ENCODE results near the gene SLC36A2. TPM values are rescaled to one million over a fixed set of nuclear protein-coding genes. Genes with fewer than 3 reads are reported as not detected.
"Not testable (repeated sequence)": the region's sequence is repeated elsewhere in the genome, so short reads cannot be mapped to it uniquely, and the experiment has no call there.

SLC36A2 gene
- polyA plus RNA-seq = under 1 TPM; 0.10 to 0.22 (median 0.15) TPM

DNA sequence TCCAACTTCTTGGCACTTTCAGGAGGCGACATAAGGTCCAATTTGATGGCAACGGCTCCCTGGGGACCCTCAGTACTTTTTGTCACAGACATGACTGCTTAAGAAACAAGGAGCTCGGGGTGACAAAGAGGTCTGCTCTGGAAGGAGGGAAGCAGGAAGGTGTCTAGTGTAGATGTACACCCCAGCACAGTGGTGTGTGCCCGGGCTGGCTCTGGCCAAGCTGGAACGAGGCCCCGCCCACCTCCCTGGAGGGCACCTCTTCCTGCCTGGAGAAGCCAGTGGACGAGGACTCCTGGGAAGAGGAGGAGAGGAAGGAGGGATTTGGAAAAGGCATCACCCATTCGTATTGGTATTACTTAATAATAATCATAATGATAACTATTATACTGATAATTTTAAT is at the start of gene SLC36A2:
TSS of gene SLC36A2 (minus strand) at position 191 of the 400 bp plus-strand sequence. CDS start at position 92, 99 bp downstream.
- 53 to 62% (median 57%) methylated on average over 8 of the region's 8 CpGs for WGBS, 3 donors
- no peak within 1 kb of the TSS for H3K27ac ChIP-seq (ENCODE audit: low read depth, low read length)

DNA sequence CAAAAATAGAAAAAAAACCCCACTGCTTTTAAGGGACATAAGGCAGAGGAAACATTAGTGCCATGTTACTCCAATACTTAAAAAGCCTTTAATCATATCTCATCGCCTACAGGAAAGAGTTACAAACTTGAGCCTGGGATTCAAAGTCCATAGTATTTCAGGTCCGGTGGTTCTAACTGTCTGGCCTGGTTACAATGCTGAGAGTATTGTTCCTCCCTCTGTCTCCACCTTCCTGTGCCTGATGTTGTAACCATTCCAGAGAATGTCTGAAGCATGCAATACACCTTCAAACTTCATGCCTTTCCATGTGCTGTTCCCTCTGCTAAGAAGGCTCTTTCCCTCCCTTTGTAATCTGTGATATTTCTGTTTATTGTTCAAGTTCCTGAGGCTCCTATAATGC is 41.6 kb upstream of the SLC36A2 start:
- 64 to 70% (median 70%) methylated on average over 2 of the region's 2 CpGs for WGBS, 3 donors
- H3K27ac ChIP-seq (ENCODE audit: low read depth, low read length) = no peak overlapping the region

DNA sequence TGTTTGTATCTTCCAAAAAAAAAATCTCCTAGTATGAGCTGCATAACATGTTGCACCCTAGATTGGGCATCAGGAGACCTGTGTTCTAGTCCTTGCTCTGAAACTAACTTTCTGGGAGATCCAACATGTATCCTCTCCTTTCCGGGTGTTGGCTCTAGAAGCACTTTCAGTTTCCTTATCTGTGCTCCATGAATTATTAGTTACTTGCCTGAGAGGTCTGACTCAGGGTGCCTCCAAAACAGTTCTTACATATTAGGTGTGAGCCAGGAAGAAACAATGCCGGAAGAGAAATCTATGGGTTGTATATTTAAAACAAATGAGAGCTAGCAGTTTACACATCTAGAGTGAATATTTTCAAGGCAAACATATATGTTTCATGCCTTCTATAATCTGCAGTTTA is 36.7 kb upstream of the SLC36A2 start:
- WGBS, 3 donors = 49 to 63% (median 57%) methylated on average over 2 of the region's 2 CpGs
- H3K27ac ChIP-seq (ENCODE audit: low read depth, low read length) = no peak overlapping the region

- WGBS, 3 donors = 67 to 87% (median 78%) methylated on average over 8 of the region's 8 CpGs
- no peak overlapping the region for H3K27ac ChIP-seq (ENCODE audit: low read depth, low read length)
These were observed 35.7 kb upstream of the SLC36A2 start for GRCh38 chr5:151383011-151383410.

- 88 to 93% (median 92%) methylated on average over 2 of the region's 2 CpGs for WGBS, 3 donors
- no peak overlapping the region for H3K27ac ChIP-seq (ENCODE audit: low read depth, low read length)
These were observed 35.2 kb upstream of the SLC36A2 start for GRCh38 chr5:151382576-151382975.

- 86 to 95% (median 94%) methylated on average over 6 of the region's 6 CpGs for WGBS, 3 donors
These were observed 34.5 kb upstream of the SLC36A2 start for GRCh38 chr5:151381899-151382298.

GRCh38 chr5:151378616-151379015 is 31.3 kb upstream of the SLC36A2 start:
- no peak overlapping the region for H3K27ac ChIP-seq (ENCODE audit: low read depth, low read length)
- WGBS, 3 donors = 93 to 99% (median 97%) methylated on average over 6 of the region's 6 CpGs

More at GRCh38 chr5:151381899-151382298, 34.5 kb upstream of the SLC36A2 start:
- H3K27ac ChIP-seq (ENCODE audit: low read depth, low read length) = no peak overlapping the region

GRCh38 chr5:151374539-151374938 is 27.2 kb upstream of the SLC36A2 start:
- H3K27ac ChIP-seq (ENCODE audit: low read depth, low read length) = no peak overlapping the region
- WGBS, 3 donors = 32 to 90% (median 84%) methylated on average over 1 of the region's 1 CpG

GRCh38 chr5:151367038-151367437 is 19.7 kb upstream of the SLC36A2 start:
- WGBS, 3 donors = 39 to 80% (median 79%) methylated on average over 6 of the region's 6 CpGs
- not testable (repeated sequence) for H3K27ac ChIP-seq (ENCODE audit: low read depth, low read length)

- H3K27ac ChIP-seq (ENCODE audit: low read depth, low read length) = no peak overlapping the region
These were observed 16.3 kb upstream of the SLC36A2 start for GRCh38 chr5:151363673-151364072.

GRCh38 chr5:151362970-151363369 is 15.6 kb upstream of the SLC36A2 start:
- H3K27ac ChIP-seq (ENCODE audit: low read depth, low read length) = no peak overlapping the region
- 70 to 89% (median 76%) methylated on average over 3 of the region's 3 CpGs for WGBS, 3 donors

GRCh38 chr5:151359391-151359790 is 12.0 kb upstream of the SLC36A2 start:
- WGBS, 3 donors = 58 to 63% (median 59%) methylated on average over 2 of the region's 2 CpGs
- H3K27ac ChIP-seq (ENCODE audit: low read depth, low read length) = no peak overlapping the region

DNA sequence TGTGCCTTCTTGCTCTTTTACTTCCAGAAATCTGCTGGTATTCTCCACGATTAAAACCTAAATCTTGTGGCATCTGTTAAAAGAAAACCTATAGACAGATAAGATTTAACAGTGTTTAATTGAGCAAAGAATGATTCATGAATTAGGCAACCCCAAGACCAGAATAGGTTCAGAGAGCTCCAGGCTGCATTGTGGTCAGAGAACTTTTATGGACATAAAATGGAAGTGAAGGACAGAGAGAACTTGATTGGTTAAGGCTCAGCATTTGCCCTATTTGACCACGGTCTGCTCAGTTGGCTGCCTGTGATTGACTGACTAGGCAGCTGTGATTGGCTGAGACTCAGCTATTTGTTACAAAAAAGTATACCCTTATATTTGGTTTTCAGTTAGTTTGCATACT is 10.4 kb upstream of the SLC36A2 start:
- 55 to 69% (median 61%) methylated on average over 2 of the region's 2 CpGs for WGBS, 3 donors

DNA sequence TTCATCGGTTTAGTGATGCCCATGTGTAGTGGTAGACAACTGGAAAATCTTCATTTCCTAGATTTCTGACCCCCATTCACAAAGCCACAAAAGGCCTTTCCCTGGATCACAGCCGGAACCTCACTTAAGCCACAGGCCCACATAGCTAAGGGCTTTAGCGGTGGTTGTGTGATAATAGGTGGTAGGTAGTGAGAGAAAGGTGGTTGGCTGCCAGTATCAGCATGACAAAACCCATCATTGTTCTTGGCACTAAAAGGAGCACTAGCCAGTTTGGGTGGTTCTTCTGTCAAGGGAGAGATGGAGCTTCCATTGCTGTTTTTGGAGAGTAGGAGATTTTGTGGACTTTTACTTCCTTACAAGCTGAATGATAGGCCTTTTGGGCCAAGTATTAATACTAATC is 9.7 kb upstream of the SLC36A2 start:
- H3K27ac ChIP-seq (ENCODE audit: low read depth, low read length) = no peak overlapping the region
- WGBS, 3 donors = 87 to 94% (median 91%) methylated on average over 3 of the region's 3 CpGs

More for the DNA sequence above, 10.4 kb upstream of the SLC36A2 start:
- no peak overlapping the region for H3K27ac ChIP-seq (ENCODE audit: low read depth, low read length)

DNA sequence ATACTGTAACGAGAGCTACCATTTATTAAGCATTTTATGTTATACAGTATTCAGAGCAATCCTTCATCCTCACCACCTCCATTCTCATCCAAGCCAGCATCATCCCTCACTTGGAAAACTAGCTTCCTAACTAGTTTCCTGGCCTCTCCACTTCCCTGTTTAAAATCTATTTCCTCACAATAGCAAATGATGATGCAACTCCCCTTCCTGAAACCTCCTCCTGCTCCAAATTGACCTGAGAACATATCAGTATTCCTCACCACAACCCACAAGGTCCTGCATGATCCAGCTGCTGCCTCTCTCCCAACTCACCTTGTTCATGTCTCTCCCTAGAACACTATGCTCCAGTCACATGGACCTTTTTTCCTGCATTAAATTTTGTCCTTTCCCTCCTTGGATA is 4.3 kb upstream of the SLC36A2 start:
- 85 to 96% (median 85%) methylated on average over 1 of the region's 1 CpG for WGBS, 3 donors

DNA sequence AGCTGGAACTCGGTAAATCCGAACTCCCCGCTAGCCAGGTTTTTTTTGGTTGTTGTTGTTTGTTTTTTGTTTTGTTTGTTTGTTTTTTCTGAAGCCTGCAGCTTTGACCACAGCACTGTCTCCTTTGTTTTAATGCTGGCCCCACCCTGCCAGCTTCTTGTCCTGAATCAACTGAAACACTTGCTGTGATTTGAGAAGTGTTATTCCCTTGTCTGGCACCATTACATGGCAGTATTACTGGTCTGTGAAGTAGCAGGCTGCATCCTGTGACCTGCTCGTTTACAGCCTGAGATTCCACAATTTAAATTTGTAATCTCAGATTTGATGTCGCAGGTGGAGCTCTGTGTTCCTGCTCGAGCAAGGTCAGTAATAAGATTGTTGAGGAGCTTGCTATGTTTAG is 1.4 kb upstream of the SLC36A2 start:
- H3K27ac ChIP-seq (ENCODE audit: low read depth, low read length) = no peak overlapping the region
- 31 to 57% (median 50%) methylated on average over 6 of the region's 6 CpGs for WGBS, 3 donors

More for the DNA sequence above, 4.3 kb upstream of the SLC36A2 start:
- no peak overlapping the region for H3K27ac ChIP-seq (ENCODE audit: low read depth, low read length)

DNA sequence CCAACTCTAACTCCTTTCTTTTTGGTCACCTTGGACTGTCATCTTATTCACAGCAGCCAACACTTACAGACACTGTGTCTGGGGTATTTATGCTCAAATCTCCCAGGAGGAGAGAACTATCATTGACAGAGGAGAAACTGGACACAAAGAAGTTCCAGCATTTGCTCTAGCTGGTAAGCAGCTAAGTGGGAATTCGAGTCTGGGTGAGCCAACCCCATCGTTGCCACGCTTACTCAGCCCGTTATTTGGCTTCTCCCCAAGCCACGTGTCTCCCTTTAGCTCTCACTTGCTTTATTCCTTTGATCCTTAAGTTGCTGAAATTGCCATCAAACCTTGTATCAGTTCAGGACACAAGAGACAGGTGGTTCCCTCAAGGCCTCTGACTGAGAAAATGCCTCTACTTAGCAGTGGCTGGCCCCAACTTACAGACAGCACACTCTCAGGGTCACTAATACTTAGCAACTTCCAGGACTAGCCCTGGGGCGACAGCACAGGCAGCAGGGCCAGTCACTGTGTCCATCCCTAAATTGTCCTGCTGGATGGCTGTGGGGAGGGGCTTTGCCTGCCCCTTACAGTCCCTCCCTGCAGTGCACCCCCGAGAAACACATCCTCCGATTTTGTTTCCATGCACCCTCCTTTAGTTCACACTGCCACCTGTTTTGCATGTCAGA is 1.4 kb downstream of the SLC36A2 start:
- no peak overlapping the region for H3K27ac ChIP-seq (ENCODE audit: low read depth, low read length)
- WGBS, 3 donors = 36 to 56% (median 45%) methylated on average over 8 of the region's 8 CpGs

GRCh38 chr5:151345187-151345807 is 2.1 kb downstream of the SLC36A2 start:
- WGBS, 3 donors = 23 to 37% (median 32%) methylated on average over 11 of the region's 11 CpGs
- H3K27ac ChIP-seq (ENCODE audit: low read depth, low read length) = no peak overlapping the region

DNA sequence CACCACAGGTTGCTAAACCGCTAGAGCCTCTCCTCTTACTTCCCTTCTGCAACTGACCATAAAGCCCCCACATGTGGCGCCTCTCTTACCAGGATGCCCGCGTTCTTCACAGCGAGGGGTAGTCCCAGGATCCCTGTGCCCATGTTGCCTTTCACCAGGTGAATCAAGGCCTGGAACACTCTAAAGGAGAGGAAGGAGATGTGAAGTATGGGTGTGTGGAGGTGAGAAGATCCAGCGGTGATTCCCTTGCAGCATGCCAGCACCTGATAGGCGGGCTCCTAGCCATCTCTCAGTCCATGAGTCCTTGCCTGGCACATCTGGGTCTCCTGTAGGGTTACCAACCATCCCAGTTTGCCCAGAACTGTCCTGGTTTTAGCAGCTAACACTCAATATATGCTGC is 3.3 kb downstream of the SLC36A2 start:
- 82 to 93% (median 90%) methylated on average over 7 of the region's 7 CpGs for WGBS, 3 donors
- no peak overlapping the region for H3K27ac ChIP-seq (ENCODE audit: low read depth, low read length)

DNA sequence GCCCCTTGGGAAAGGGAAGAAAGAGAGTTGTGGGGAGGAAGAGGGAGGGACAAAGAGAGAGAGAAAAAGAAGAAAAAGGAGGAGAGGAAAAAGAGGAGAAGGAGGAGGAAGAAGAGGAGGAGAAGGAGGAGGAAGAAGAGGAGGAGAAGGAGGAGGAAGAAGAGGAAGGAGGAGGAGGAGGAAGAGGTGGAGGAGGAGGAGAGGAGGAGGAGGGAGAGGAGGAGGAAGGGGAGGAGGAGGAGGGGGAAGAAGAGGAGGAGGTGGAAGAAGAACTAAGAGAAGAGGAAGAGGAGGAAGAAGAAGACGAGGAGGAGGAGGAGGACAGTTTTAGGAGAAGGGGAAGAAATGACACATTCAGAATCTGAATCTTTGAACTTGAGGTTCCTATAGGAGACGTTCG is 7.4 kb downstream of the SLC36A2 start:
- WGBS, 3 donors = 71 to 78% (median 77%) methylated on average over 3 of the region's 3 CpGs
- H3K27ac ChIP-seq (ENCODE audit: low read depth, low read length) = no peak overlapping the region

Data from adipose tissue (tissue), 3 donors.